NCI-H2081 treated with DMSO at 0.1 percent for 48 hours (cell line): ENCODE measurements around the gene WDFY4.

ENCODE experiments used
- DNase-seq: peaks from one replicate; lab custom pipeline; 2025; lab: John Stamatoyannopoulos, UW

WDFY4 gene

DNA sequence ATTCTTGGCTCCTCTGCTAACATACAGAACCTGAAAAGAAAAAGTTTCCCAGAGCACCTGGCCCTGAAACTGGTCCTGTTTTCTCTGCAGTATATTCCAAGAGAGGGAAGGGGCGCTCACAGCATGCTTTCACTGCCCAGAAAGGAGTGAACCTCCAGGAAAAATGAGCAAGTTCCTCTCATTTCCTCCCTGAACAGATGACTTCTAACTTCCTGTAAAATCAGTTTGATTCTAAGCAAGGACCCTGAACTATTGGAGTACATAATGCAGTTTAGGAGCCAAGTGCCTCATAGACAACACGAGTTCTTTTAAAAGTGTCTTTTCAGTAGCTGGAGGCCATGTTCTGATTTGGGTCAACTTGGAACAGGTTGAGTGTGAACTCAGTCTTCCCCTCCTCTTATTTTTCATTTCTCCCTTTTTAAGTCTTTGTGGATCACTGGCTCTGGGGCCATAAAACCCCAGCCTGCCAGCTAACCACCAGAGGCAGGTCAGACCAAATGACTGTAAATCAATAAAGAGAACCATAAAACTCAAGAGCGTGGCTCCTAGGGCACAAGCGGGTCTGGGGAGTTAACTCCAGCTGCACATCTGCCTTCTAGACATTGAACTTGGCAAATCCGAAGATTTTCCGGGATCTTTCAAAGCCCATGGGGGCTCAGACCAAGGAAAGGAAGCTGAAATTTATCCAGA, 260.9 kb downstream of the WDFY4 start:
- no peak for DNase-seq

DNA sequence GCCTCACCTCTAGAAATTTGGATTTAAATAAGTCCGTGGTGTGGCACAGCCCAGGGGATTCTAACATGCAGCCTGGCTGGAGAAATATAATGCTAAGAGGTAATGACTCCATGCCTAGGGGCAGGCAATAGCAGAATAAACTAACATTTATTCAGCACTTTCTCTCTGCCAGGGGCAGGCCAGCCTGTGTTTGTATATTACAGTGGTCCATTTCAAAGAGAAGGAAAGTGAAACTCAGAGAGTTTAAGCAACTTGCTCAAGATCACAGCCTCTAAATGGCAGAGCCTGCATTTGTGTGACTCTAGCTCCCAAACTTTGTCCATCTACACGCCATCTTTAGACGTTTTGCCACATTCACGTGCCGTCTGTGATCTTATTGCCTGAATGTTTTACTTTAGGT, 261.7 kb downstream of the WDFY4 start:
- no peak for DNase-seq

DNA sequence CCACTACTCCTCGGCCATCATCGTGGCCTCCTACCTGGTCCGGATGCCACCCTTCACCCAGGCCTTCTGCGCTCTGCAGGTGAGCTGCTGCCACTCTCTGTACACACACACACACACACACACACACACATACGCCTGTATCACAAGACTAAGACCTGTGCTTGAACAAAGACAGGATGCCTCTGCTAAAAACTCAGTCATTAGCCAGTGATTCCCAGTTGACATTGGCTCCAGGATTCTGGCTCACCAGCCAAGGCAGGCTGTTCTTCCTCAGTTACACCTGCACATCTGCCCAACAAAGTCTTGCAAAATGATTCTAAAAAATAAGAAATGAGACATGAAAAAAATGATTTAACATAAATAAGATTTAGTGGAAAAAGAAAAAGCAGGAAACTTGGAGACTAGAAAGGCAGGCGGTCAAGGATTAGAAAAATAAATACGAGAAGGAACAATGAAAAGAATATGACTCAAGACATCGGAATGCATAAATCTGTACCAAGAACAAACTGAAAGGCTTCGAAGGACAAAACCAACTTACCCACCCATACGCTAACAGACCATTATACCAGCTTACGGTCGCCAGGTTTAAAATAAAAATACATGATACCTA, 262.3 kb downstream of the WDFY4 start:
- no peak for DNase-seq

DNA sequence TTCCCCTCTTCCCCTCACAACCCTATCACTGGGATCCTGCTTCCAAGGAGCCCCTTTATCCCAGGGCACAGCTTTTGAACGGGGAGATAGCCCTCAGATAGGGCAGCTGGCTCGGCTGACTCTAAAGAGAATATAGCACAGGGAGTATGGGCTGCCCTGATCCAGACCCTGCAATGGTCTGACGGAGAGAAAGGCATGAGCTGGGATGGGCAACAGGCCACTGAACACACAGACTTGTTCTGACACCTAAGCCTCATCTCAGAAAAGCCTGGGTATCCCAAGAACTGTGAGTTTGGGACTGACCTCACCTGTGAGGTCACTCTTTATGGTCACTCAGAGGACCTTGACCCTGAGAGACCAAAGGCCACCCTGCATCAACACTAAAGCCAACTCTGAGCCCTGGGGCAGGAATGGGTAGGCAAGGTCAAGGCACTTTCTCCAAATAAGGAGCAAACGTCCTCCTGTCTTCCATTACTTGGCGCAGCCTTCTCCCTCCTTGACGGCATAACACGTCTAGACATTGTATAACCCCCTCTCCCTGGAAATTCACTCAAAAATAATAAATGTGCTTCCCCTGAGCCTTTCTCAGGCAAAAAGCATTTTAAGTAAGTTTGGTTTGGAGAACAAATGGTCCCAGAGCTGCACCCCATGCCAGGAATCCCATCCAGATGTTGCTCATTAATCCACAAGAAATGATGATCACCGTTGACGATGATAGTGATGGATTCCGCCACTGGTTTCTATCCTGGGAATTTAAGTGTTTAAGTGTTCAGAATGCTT, 263.2 kb downstream of the WDFY4 start:
- DNase-seq, result no peak

DNA sequence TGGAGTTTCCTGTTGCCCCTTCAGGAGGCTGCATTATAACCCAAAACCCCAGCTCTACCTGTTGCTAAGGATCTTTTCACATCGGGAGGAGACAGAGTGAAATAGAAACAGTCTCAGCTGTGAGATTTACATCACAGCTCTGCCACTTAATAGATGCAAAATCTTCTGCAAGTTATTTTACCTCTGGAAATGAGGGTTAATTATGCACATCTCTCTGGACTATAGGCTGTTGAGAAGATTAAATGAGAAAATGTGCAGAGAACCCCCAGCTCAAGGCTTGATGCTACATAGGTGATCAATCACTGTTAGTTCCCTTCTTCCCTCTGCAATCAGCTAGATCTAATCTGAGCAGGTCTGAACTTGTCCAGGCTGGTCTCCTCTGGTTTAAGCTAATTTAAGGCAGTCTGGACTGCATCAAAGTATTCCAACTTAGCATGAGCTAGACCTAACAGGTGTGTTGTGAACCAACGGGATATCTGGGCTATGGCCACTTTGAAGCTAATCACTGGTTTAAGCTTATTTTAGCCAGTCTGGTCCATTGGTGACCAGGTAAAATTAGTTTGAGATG, 263.9 kb downstream of the WDFY4 start:
- no peak for DNase-seq

DNA sequence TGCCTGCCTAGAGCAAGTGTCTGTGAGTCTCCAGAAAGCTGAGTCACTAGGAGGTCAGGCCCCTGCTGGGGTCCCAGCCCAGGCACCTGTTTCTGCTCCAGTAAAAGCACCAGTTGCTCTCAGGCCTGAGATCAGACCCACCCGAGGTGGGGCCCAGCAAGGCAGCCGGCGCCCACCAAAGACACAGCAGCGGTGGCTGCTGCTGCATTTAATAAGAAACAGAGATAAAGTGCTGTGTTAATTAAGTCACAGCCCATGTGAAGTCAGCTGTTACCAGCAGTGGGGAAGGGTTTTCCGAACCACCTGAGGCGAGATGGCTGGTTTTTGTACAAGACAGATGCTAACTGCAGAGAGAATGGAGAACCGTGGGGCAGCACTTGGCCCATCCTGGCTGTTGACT, 267.0 kb downstream of the WDFY4 start:
- no peak for DNase-seq

DNA sequence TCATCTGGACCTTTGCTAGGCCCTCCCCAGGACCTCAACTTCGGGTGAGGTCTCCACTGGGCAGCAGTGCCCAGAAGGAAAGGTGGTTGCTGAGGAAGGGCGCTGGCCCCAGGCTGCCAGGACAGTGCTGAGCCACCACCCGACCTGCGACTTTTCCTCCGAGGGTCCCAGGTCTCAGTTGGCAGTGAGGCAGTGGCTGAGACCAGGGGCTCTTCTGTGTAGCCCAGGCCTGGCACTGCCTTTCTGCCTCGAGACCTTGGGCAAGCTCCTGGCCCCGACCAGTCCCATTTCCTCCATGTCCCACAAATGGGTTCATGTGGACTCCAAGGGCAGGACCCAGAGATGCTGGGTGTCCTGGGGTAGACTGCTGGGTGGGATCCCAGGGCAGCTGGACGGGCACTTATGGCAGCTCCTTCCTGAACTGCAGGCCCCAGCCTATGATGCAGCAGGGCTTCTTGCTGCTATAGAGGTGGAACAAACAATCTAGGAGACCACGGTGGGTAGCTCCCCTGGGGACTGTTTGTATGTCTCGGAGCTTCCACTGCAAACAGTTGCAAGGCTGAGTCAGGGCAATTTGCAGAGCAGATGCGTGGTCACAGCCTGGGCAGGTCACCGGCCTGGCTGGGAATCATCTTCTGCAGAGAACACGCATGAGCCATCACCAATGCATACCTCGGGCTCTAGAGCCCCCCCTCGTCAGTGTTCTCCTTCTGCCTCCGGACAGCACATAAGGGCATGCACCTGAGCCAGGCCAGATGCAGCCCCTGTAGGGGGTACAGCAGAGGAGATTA, 272.9 kb downstream of the WDFY4 start:
- DNase-seq, result no peak

DNA sequence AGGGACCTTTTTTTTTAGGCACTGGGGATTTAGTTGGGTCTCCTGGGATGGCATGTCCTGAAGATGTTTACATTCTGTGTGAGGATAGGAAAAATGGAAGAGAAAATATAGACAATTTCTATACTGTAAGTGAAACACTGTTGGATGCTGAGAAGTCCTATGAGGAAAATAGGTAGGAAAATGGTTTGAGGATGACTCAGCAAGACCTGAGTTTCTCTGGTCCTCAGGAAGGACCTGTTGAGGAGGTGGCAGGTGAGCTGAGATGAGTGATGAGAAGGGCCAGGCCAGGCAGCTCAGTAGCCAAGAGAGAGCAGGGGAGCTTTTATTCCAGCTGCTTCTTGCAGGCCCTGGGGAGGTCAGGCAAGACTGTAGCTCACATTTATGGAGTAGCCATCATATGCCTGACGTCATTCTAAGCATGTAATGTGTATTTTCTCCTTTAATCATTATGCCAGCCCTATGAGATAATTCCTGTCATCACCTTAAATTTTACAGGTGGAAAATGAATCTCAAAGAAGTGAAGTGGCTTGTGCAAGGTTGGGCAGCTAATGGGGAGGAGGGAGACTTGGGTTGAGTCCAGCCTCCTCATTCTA, 274.0 kb downstream of the WDFY4 start:
- no peak for DNase-seq

DNA sequence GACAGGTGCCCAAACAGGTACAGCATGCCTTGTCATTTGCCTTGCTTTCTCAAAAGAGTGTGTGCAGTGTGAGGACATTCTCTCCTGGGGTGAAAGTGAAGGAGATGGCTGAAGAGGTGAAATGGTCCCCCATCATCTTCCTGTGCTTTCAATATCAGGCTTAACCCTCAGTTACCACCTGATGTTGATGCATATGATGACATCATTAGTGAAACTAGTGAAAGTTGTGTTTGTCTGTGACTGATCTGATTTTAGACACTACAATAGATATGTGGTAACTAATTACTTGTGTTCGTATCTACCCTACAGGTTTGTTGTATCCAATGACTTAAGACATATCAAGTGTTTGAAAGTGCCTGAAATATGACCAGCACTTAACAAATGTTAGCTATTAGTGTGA, 279.4 kb downstream of the WDFY4 start:
- no peak for DNase-seq

DNA sequence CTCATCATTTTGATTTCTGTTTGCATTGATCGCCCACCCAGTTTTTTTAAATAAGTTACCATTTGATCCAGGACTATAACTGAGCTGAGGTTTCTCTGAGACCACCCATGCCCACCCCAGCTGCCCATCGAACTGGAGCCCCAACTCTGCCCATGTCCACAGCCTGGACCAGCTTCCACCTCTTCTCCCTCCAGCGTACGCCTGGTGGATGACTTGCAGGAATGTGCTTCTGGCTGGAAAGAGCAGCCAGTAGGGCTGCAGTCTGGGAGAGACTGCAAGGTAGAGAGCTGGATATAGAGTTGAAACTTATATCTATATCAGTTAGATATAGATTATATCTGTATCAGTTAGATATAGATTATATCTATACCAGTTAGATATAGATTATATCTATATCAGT, 280.8 kb downstream of the WDFY4 start:
- no peak for DNase-seq

DNA sequence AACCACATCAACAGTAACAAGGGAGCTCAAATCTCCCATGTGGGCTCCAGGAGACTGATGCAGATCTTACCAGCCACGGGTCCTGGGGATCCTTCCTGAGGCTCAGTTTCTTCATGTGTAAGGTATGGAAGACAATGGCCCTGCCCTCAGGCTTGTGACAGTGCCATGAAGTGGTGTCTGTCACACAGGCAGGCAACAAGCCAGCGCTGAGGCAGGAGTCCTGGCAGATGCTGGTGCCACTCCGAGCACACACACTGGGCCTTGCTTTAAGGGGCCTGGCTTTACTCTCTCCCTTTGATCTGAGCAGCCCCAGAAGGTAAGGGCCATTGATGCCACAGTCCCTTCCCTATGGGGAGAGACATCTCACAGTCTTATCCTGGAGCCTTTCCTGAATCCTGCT, 283.4 kb downstream of the WDFY4 start:
- no peak for DNase-seq

DNA sequence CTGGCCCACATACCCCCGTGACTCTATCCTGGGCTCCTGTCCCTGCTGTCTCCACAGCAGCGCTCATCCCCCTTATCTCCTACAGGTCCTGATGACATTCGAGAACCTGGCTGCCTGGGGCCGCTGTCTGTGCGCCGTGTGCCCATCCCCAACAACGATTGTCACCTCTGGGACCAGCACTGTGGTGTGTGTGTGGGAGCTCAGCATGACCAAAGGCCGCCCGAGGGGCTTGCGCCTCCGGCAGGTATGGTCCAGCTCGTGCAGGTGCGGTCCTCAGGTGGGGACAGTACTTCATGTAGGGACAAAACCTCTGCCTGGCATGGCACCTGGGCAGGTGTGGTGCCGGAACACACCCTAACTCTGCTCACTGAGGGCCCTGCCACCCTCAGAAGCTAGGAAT, 285.4 kb downstream of the WDFY4 start:
- no peak for DNase-seq

DNA sequence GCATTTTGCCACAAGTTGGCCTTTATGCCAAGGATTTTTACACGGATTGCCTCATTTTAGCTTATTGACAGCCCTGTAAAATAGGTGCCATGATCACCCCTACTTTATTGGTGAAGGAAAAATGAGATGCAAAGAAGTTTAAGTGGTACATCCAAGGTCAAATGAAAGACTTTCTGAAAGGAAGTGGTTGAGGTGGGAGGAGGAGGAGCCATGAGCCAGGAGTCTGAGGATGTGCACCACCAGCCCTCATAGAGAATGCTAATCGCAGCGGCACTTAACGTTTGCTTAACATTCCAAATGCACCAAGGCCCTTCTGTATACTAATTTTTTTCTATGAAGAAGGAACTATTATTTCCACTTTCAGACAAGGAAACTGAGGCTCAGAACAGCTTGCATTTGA, 286.0 kb downstream of the WDFY4 start:
- DNase-seq, result no peak

DNA sequence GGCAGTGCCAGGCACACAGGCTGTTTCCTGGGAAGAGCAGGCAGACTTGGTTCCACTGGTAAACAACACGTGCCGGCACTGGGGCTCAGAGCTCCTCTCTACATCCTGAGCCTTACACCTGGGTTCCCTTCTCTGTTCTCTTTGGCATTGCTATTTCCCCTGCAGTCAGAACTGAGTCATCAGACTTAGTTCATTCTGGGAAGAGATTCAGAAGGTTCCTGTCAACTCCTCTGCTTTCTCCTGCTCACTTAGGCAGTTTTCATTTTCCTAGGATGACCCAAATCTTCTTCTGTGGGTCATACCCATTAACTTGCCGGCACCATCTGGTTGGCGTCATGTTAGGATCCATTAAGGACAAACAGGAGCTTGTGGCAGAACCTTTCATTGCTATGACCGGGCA, 288.4 kb downstream of the WDFY4 start:
- DNase-seq, result no peak

DNA sequence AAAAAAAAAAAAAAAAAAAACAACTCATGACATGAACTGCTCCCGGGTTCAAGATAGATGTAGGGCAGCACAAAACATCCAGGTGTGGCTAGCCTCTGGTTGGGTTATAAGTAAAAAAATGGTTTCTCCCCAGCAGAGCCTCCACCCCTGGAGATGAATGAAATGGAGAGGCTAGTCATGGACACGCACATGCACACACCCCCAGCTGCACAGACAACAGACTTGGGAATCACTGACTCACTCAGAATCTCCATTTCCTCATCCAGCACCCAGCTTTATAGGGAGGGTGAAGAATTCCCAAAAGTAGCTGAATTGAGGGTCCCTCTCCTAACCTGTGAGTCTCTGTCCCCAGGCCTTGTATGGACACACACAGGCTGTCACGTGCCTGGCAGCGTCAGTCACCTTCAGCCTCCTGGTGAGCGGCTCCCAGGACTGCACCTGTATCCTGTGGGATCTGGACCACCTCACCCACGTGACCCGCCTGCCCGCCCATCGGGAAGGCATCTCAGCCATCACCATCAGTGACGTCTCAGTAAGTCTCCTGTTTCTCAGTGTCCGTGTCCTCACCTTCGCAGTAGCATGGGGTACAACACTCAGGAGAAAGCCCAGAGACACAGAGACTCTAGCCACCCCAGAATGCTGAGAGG, 290.0 kb downstream of the WDFY4 start:
- no peak for DNase-seq

DNA sequence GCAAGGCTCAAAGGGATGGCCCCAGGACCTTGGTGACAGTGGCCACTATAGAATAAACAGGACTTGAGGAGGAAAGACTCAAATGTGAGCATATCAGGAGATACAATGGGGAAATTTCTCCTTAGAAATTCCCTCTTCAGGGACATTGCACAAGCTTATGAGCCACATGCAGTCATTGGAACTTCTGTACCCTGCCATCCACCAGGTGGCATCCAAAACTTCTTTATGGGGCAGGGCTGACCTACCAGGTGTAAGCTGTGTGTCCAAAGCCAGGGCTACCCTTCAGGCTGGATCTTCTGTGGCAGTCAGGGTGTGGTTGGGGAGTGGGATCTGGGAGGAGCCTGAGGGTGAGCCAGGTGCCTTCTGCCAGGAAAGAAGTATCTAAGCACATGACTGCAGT, 291.5 kb downstream of the WDFY4 start:
- DNase-seq, result no peak

DNA sequence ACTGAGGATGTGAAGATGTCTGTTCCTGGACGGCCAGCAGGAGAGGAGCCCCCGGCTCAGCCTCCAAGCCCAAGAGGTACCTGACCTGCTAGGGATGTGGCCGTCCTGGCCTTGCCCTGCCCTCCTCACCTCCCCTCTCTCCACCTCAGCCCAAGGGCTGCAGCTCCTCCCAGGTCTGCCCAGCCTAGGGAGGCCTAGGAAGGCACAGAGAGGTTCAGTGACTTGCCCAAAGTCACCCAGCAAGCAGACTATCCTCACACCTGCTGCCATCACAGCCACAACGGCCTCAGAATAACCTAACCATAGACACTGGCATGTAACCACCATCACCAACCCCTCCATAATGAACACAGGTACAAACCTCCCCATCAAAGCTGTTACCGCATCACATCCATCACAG, 293.6 kb downstream of the WDFY4 start:
- no peak for DNase-seq

DNA sequence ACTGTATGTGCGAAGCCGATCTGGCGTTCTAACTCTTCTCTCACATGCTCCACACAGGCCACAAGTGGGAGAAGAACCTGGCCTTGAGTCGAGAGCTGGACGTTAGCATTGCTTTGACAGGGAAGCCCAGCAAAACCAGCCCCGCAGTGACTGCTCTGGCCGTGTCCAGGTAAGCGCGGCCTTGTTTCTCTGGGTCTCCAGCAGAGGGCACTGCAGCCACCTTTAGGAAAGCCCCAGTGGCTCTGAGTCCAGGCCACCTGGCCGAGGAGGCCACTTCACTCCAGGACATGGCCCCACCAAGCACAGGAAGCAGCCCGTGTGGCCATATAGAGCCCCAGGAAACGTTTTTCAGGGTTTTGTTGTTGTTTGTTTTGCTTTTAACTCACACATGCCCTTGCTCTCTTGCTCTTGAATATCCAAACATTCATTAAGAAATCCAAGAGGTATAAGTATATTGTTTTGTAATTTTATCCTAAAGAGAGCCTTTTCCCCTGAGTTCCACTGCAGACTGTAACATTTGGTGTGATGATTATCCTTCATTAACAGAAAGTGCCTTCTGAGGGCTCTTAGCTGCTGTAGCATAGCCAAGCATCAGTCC, 296.7 kb downstream of the WDFY4 start:
- DNase-seq, result no peak

DNA sequence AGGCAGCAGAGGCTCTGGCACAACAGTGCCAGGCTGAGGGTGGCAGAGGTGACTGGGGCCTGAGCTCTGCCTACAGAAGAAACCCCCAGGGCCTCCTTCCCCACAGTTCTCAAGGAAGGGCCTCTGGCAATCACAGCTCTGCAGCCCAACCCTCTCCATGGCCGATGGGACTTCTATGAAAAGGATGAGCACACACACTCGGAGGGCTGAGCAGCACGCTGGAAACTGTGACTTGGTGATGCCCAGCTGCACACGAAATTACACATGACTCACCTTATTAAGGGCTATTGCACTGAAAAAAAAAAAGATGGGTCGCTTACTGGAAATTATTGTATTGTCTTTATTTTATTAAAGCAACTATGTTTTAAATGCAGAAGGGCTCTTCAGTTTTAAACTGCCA, 297.9 kb downstream of the WDFY4 start:
- DNase-seq, result no peak

DNA sequence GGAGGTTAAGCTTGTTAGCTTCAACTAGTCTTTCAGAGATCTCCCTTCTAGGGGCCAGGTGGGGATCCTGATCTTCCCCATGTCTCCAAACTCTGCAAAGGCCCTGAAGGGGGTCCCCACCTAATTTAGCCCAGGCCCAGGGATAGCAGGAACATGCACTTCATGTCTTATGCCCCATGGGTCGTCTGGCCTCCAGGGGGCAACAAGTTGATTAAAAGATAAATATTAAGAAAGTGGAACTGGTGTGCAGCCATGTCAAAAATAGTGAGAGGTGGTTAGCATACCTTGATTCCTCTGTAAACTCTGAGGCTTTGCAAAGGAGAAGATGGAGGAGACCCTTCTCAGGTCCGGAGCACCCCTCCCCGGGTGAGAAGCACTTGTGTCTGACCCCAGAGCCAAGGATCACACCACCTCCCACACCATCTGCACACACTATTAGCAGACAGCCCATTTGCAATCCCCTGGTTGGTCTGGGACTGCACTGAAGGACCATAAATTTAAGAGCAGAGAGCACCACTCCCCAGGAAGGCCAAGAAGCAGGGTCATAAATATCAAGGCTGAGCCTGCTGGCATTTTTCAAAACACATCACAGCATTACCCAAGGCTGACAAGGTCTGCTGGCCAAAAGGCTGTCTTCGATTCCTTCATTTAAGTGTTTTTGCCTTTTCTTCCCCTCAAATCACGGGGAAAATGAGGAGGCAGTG, 299.1 kb downstream of the WDFY4 start:
- DNase-seq, result no peak
